ENCODE measurements around the gene DRC1.
A peak's percentile ranks its signal among the peaks of the same experiment; 100 is the strongest.

The DRC1 gene

GRCh38 chr2:26449278-26450030 is 47.7 kb downstream of the DRC1 start:
- no peak for DNase-seq

- DNase-seq = no peak
Measured at GRCh38 chr2:26450031-26450635, 48.4 kb downstream of the DRC1 start.

GRCh38 chr2:26451700-26452099 is 50.0 kb downstream of the DRC1 start:
- DNase-seq = no peak

- no peak for DNase-seq
Measured at GRCh38 chr2:26453421-26454329, 52.0 kb downstream of the DRC1 start.

GRCh38 chr2:26454561-26455001 is 52.9 kb downstream of the DRC1 start:
- no peak for DNase-seq

GRCh38 chr2:26455037-26455669 is 53.4 kb downstream of the DRC1 start:
- DNase-seq = peak; percentile 10

- DNase-seq = no peak
Measured at GRCh38 chr2:26455670-26456439, 54.1 kb downstream of the DRC1 start.

GRCh38 chr2:26456440-26457250 is 54.9 kb downstream of the DRC1 start:
- DNase-seq = no peak

- peak; percentile 11 for DNase-seq
Measured at GRCh38 chr2:26457251-26457666, 55.5 kb downstream of the DRC1 start.

GRCh38 chr2:26457695-26458364 is 56.1 kb downstream of the DRC1 start:
- no peak for DNase-seq

GRCh38 chr2:26458365-26459042 is 56.8 kb downstream of the DRC1 start:
- DNase-seq = no peak

GRCh38 chr2:26459991-26460612 is 58.4 kb downstream of the DRC1 start:
- DNase-seq = no peak

GRCh38 chr2:26460613-26461031 is 58.9 kb downstream of the DRC1 start:
- no peak for DNase-seq

- DNase-seq = no peak
Measured at GRCh38 chr2:26461601-26462023, 59.9 kb downstream of the DRC1 start.

- no peak for DNase-seq
Measured at GRCh38 chr2:26462100-26462499, 60.4 kb downstream of the DRC1 start.

GRCh38 chr2:26462511-26463243 is 61.0 kb downstream of the DRC1 start:
- peak; percentile 63 for DNase-seq

GRCh38 chr2:26463244-26464192 is 61.8 kb downstream of the DRC1 start:
- DNase-seq = no peak

Data from NCI-H345 (cell line).